Activated CD4-positive, alpha-beta memory T cell treated with anti-CD3 and anti-CD28 coated beads for 36 hours (primary cell): ENCODE data around the gene CR2. TPM values are rescaled to one million over a fixed set of nuclear protein-coding genes. Genes with fewer than 3 reads are reported as not detected.
"Not testable (repeated sequence)": the region's sequence is repeated elsewhere in the genome, so short reads cannot be mapped to it uniquely, and the experiment has no call there.

Experiments used
- CTCF ChIA-PET: fragments of 350-600 bp; sonication (Branson Sonifier 250); formaldehyde crosslinking; loops from one replicate; lab custom pipeline; 2021; ENCODE audit warnings: antibody characterized with exemption, inconsistent platforms; lab: Charles Lee
- POLR2A ChIA-PET: fragments of 350-600 bp; sonication (Branson Sonifier 250); formaldehyde crosslinking; loops from one replicate; lab custom pipeline; 2021; ENCODE audit warnings: antibody characterized with exemption; lab: Charles Lee
- DNase-seq: peaks from one replicate; pipeline ENCODE4 v3.0.0-alpha.2; 2020
- H3K27ac Mint-ChIP-seq: one replicate; pipeline ENCODE4 v1.8.0; 2021; ENCODE audit warnings: mixed read lengths
- H3K27me3 Mint-ChIP-seq: one replicate; pipeline ENCODE4 v1.8.0; 2021; ENCODE audit warnings: mixed read lengths
- H3K36me3 Mint-ChIP-seq: one replicate; pipeline ENCODE4 v1.8.0; 2021; ENCODE audit warnings: mixed read lengths
- H3K4me1 Mint-ChIP-seq: one replicate; pipeline ENCODE4 v1.8.0; 2021; ENCODE audit warnings: low read depth, mixed read lengths
- H3K4me3 Mint-ChIP-seq: one replicate; pipeline ENCODE4 v1.8.0; 2021; ENCODE audit warnings: mild to moderate bottlenecking, mixed read lengths
- H3K9me3 Mint-ChIP-seq: one replicate; pipeline ENCODE4 v1.8.0; 2021; ENCODE audit warnings: mixed read lengths
- intact Hi-C: fragments of 100-400 bp; cut with micrococcal nuclease; formaldehyde crosslinking; loops from one replicate; pipeline ENCODE4 v1.15.1; 2023
- total RNA-seq, 2 experiments: library from RNA; stranded (reverse); gene quantifications; one replicate each; pipeline ENCODE4 v1.2.3, GENCODE V29; 2021

Gene CR2
- total RNA-seq, 2 experiments from 2014 or later: 0.10 TPM; not detected in 1

DNA sequence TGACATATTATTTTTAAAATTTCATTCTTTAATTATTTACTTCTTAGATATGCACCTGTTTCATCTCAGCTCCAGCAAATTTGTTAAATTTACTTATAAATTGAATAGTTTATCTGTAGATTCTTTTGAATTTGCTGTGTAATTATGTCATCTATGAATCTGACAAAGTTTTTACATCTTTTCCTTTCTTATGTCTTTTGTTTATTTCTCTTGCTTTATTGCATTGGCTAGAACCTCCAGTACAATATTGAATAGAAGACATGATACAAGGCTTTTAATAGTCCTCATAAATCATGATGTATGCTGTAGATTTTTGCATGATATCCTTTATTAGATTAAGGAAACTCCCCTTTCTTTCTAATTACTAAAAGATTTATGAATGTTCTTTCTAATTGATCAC, 62.6 kb downstream of the CR2 start:
- Mint-ChIP-seq H3K4me3 (no peak overlapping the region), H3K27ac (no peak overlapping the region), H3K9me3 (peaks cover 4% of the 10 kb centered on the region), H3K4me1 (no peaks in the 10 kb centered on the region), H3K27me3 (peaks cover 4% of the 10 kb centered on the region), H3K36me3 (no peaks in the 10 kb centered on the region)
- CTCF ChIA-PET: no interaction called here
- intact Hi-C loops: no loop called here
- POLR2A ChIA-PET: no interaction called here
- no peak for DNase-seq

DNA sequence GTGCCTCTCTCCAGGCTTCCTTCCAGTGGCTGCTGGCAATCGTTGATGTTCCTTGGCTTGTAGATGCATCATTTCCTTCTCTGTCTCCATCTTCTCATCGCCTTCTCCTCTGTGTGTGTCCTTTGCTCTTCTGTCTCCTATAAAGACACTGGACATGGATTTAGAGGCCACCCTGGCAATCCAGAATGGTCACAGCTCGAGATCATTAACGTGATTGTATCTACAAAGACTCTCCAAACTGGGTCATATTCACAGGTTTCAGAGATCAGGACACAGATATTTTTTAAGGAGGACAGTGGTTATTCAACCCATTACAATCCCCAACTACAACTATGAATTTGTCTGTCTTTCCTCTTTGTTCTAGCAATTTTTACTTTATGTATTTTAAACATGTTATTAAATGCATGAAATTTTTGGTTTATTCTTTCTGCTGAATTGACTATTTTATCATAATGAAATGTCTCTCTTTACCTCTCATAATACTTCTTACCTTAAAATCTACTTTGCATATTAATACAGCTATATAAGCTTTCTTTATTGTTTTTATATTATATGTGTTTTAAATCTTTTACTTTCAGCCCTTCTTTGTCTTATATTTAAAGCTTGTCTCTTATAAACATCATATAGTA, 64.6 kb downstream of the CR2 start:
- H3K4me1 Mint-ChIP-seq: no peaks in the 10 kb centered on the region
- no peaks in the 10 kb centered on the region for H3K36me3 Mint-ChIP-seq
- intact Hi-C loops: no loop called here
- H3K9me3 Mint-ChIP-seq: peaks cover 4% of the 10 kb centered on the region
- H3K27ac Mint-ChIP-seq: no peak overlapping the region
- CTCF ChIA-PET: no interaction called here
- peaks cover 4% of the 10 kb centered on the region for H3K27me3 Mint-ChIP-seq
- POLR2A ChIA-PET: no interaction called here
- H3K4me3 Mint-ChIP-seq: no peak overlapping the region
- no peak for DNase-seq

DNA sequence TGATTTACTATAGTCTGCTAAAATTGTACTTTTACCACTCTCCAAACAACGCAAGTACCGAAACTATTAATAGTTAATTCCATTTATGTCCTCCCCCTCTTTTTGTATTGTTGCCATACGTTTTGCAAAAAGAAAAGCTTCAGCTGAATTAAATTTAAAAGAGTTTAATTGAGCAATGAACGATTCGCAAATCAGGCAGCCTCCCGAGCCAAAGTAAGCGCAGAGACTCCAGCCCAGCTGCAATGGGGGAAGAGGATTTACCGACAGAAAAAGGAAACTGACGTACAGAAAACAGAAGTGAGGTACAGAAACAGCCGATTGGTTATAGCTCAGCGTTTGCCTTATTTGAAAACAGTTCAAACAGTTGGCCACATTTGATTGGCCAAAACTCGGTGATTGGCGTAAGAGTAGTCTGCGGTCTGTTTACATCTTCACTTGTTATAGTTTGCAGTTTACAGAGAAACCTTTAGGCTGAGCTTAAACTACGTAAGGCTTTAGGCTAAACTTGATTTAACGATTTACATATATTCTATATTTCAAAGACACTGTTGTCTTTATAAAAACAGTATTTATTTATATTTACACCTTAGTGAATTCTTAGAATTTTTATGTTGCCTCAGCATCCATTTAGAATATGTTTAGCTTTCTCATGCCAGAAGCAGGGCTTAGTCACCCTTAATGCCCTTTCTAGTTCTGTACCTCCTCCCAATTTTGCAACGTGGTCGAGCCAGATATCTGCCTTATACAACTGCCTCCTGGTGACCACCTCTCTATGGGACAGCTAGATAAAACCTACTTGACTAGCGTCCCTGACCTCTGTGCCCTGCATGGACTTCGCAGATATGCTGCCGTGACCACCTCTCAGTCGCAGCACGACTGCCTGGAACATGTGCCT, 65.6 kb downstream of the CR2 start:
- H3K27me3 Mint-ChIP-seq: peaks cover 4% of the 10 kb centered on the region
- ChIA-PET POLR2A (no interaction called here), CTCF (interaction anchor here (1.3 kb wide), 1 partner anchor 18 kb away, joined by 3 read pairs; no protein-coding TSS in a partner anchor)
- no peaks in the 10 kb centered on the region for H3K4me1 Mint-ChIP-seq
- no peak for DNase-seq
- peaks cover 4% of the 10 kb centered on the region for H3K9me3 Mint-ChIP-seq
- H3K4me3 Mint-ChIP-seq: no peak overlapping the region
- H3K36me3 Mint-ChIP-seq: no peaks in the 10 kb centered on the region
- no peak overlapping the region for H3K27ac Mint-ChIP-seq
- intact Hi-C loops: no loop called here

DNA sequence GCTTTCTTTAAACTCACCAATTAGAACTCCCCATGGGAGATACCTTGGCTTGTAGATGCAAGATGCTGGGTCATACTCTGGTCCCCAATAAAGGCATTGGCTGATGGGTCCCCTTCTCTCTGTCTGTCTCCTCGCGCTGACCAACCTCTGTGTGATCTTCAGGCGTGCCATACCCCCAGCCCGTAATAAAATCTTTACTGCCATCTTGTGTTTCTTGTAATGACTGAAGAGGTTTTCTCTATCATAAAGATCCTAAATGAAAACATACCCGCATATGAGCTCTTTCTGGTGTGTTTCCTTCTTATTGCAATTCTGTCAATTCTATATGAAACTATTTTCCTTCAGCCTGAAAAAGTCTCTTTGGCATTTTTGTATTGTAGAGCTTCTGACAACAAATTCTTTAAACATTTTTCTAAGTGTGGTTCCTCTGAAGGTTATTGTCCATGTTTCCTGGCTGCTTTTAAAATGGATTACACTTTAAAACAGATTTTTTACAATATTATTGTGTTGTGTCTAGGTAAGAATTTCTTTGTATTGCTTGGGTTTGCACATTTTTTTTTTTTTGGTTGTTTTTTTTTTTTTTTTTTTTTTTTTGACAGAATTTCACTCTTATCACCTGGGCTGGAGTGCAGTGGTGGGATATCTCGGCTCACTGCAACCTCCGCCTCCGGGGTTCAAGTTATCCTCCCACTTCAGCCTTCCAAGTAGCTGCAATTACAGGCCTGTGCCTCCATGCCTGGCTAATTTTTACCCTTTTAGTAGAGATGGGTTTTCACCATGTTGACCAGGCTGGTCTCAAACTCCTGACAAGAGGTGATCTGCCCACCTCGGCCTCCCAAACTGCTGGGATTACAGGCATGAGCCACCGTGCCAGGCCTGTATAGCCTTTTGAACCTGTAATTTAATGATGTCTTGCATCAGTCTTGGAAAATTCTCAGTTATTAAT, 66.5 kb downstream of the CR2 start:
- H3K27me3 Mint-ChIP-seq, H3K27ac Mint-ChIP-seq, DNase-seq, H3K9me3 Mint-ChIP-seq, H3K4me1 Mint-ChIP-seq, intact Hi-C loops, H3K4me3 Mint-ChIP-seq, H3K36me3 Mint-ChIP-seq, POLR2A ChIA-PET: not testable (repeated sequence)
- CTCF ChIA-PET: interaction anchor here (1.3 kb wide), 1 partner anchor 19 kb away, joined by 3 read pairs; no protein-coding TSS in a partner anchor

DNA sequence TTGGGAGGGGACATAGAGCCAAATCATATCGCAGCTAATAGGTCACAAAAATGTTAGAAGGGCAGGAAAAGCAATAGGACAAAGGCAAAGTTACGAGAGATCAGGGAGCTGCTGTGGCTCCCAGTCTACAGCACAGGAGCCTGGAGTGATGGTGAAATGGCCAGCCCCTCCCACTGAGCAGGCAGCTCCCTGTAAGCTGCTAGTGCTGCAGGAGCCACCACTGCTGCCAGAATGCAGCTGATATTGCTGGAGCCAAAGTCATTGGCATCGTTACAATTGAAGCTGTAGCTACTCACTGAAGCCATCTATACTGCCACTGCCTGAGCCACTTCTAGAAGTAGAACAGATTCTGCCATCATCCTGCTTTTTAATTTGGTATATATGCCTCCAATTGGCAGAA, 71.1 kb downstream of the CR2 start:
- H3K36me3 Mint-ChIP-seq, H3K27me3 Mint-ChIP-seq, intact Hi-C loops, H3K27ac Mint-ChIP-seq, H3K4me3 Mint-ChIP-seq, H3K4me1 Mint-ChIP-seq, POLR2A ChIA-PET, CTCF ChIA-PET, H3K9me3 Mint-ChIP-seq, DNase-seq: not testable (repeated sequence)

DNA sequence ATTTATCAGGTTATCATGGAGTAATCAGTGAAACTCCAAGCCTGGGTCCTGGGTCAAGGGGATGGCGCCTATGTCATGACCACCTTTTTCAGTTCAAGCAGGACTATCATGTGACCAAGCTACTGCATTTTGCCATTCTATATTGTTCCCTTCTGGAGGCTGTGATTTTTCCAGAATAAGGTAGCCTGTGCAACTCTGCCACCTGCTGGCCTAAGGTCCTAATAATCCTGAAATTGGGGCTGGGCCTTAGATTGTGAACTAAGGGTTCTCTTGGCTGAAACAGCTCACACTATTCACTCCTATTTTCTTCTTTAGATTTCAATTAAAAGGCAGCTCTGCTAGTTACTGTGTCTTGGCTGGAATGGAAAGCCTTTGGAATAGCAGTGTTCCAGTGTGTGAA, 74.3 kb downstream of the CR2 start:
- intact Hi-C loops, H3K4me3 Mint-ChIP-seq, POLR2A ChIA-PET, H3K9me3 Mint-ChIP-seq, H3K27ac Mint-ChIP-seq, DNase-seq, H3K27me3 Mint-ChIP-seq, H3K4me1 Mint-ChIP-seq, CTCF ChIA-PET, H3K36me3 Mint-ChIP-seq: not testable (repeated sequence)

DNA sequence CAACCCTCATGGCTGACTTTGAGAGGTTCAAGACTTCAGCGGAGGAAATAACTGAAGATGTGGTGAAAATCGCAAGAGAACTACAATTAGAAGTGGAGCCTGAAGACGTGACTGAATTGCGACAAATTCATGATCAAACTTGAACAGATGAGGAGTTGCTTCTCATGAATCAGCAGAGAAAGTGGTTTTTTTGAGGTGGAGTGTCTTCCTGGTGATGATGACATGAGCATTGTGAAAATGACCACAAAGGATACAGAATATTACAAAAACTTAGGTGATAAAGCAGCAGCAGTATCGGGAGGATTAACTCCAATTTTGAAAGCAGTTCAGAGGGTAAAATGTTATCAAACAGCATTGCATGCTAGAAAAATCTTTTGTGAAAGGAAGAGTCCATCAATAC, 82.1 kb downstream of the CR2 start:
- H3K4me3 Mint-ChIP-seq, intact Hi-C loops, H3K27ac Mint-ChIP-seq, DNase-seq, H3K4me1 Mint-ChIP-seq, CTCF ChIA-PET, H3K9me3 Mint-ChIP-seq, H3K36me3 Mint-ChIP-seq, POLR2A ChIA-PET, H3K27me3 Mint-ChIP-seq: not testable (repeated sequence)

Other genes with a start within 250 kb of the CR2 start
- 10 to 100 TPM; 40.4 to 42.3 TPM for gene CD55, start 132.7 kb upstream of the CR2 start, total RNA-seq
- not detected for gene CR1, start 41.8 kb downstream of the CR2 start, total RNA-seq
- not detected for gene CR1L, start 190.8 kb downstream of the CR2 start, total RNA-seq